Common myeloid progenitor, CD34-positive (primary cell): Measurements from ENCODE around the gene SLC22A1.

Source experiments
- CTCF ChIA-PET: fragments of 350-600 bp; sonication (Branson Sonifier 250); formaldehyde crosslinking; loops from one replicate; lab custom pipeline; 2021; ENCODE audit warnings: antibody characterized with exemption; lab: Charles Lee
- POLR2A ChIA-PET: fragments of 350-600 bp; sonication (Branson Sonifier 250); formaldehyde crosslinking; loops from one replicate; lab custom pipeline; 2021; ENCODE audit warnings: antibody characterized with exemption; lab: Charles Lee
- DNase-seq, 3 donors: peaks; one replicate each; pipeline versions ENCODE4 v3.0.0 to v3.0.0-alpha.2; 2013
- H3K27ac ChIP-seq, 2 experiments: 1 replicate in 1 of 2; 2 replicates in 1 of 2; pipeline ENCODE4 v1.7.0; 2013; ENCODE audit warnings: inconsistent platforms in 2 of 2, low read length in 2 of 2, mild to moderate bottlenecking in 2 of 2, low read depth in 1 of 2, moderate library complexity in 1 of 2; ENCODE audit not compliant: severe bottlenecking in 2 of 2, insufficient read depth in 1 of 2, poor library complexity in 1 of 2
- H3K27me3 ChIP-seq, 5 experiments: replicated peaks in 2 of 5; 1 replicate in 3 of 5; 2 replicates in 2 of 5; pipeline versions ENCODE4 v1.6.1 to v1.7.0; 2013; ENCODE audit warnings: low read length in 4 of 5, mild to moderate bottlenecking in 2 of 5, moderate library complexity in 2 of 5, inconsistent platforms in 1 of 5; ENCODE audit not compliant: insufficient read depth in 5 of 5, control insufficient read depth in 4 of 5
- H3K36me3 ChIP-seq, 4 experiments: 1 replicate in 2 of 4; 2 replicates in 2 of 4; pipeline versions ENCODE4 v1.6.1 to v1.7.0; 2013; ENCODE audit warnings: low read length in 3 of 4, control low read depth in 1 of 4, mild to moderate bottlenecking in 1 of 4; ENCODE audit not compliant: control insufficient read depth in 4 of 4, insufficient read depth in 4 of 4
- H3K4me1 ChIP-seq, 4 experiments: 1 replicate in 3 of 4; 2 replicates in 1 of 4; pipeline versions ENCODE4 v1.6.1 to v1.7.1; 2013; ENCODE audit warnings: low read length in 3 of 4, mild to moderate bottlenecking in 3 of 4, control low read depth in 1 of 4, inconsistent platforms in 1 of 4, moderate library complexity in 1 of 4; ENCODE audit not compliant: control insufficient read depth in 4 of 4, insufficient read depth in 4 of 4; ENCODE audit errors: control extremely low read depth in 1 of 4
- H3K4me3 ChIP-seq, 7 experiments: 1 replicate in 4 of 7; 2 replicates in 3 of 7; pipeline versions ENCODE4 v1.5.1 to v1.7.0; 2013; ENCODE audit warnings: mild to moderate bottlenecking in 7 of 7, low read length in 6 of 7, moderate library complexity in 6 of 7, inconsistent platforms in 2 of 7, low read depth in 2 of 7, control low read depth in 1 of 7; ENCODE audit not compliant: insufficient read depth in 4 of 7, control insufficient read depth in 1 of 7; ENCODE audit errors: extremely low read depth in 1 of 7
- H3K9me3 ChIP-seq, 5 experiments: 1 replicate in 4 of 5; 2 replicates in 1 of 5; pipeline versions ENCODE4 v1.6.1 to v1.7.1; 2013; ENCODE audit warnings: low read length in 4 of 5, mild to moderate bottlenecking in 2 of 5, inconsistent platforms in 1 of 5, low read depth in 1 of 5, moderate library complexity in 1 of 5; ENCODE audit not compliant: control insufficient read depth in 4 of 5, insufficient read depth in 2 of 5; ENCODE audit errors: control extremely low read depth in 1 of 5
- WGBS: methylation state at CpG from one replicate; pipeline ENCODE4 v1.1.5; 2013; ENCODE audit not compliant: insufficient coverage; 5-methylcytosine and 5-hydroxymethylcytosine counted together

Gene SLC22A1

GRCh38 chr6:160102399-160102798 lies 19.2 kb upstream of the SLC22A1 start:
- Histone ChIP-seq H3K27ac (no peak overlapping the region), H3K36me3 (peaks cover 0 to 11% (median 0%) of the 10 kb centered on the region in 4 experiments), H3K4me3 (no peak overlapping the region), H3K9me3 (no peaks in the 10 kb centered on the region), H3K4me1 (peaks cover 0 to 24% (median 19%) of the 10 kb centered on the region in 4 experiments), H3K27me3 (peaks cover 0 to 6% (median 0%) of the 10 kb centered on the region in 5 experiments)
- POLR2A ChIA-PET, result no interaction called here
- whole genome bisulfite sequencing, result 96% methylated on average over 14 of the region's 16 CpGs
- DNase-seq, result no peak
- CTCF ChIA-PET, result interaction anchor here (0.9 to 2.8 kb wide), 4 partner anchors 15 to 353 kb away, joined by 3 to 15 read pairs (median 4); no protein-coding TSS in a partner anchor

- no peak overlapping the region for H3K27ac ChIP-seq
- no peak overlapping the region for H3K4me3 ChIP-seq
- H3K36me3 ChIP-seq, result peaks cover 0 to 11% (median 0%) of the 10 kb centered on the region in 4 experiments
- 96% methylated on average over 9 of the region's 14 CpGs for WGBS
- DNase-seq, result peak; percentile 47 to 67 (median 53)
- no peaks in the 10 kb centered on the region for H3K9me3 ChIP-seq
- ChIA-PET POLR2A (no interaction called here), CTCF (interaction anchor here (0.9 to 2.8 kb wide), 4 partner anchors 15 to 352 kb away, joined by 3 to 15 read pairs (median 4); no protein-coding TSS in a partner anchor)
- H3K4me1 ChIP-seq, result peaks cover 0 to 24% (median 19%) of the 10 kb centered on the region in 4 experiments
- peaks cover 0 to 4% (median 0%) of the 10 kb centered on the region in 5 experiments for H3K27me3 ChIP-seq
These were observed 18.4 kb upstream of the SLC22A1 start for GRCh38 chr6:160102956-160103824.

- DNase-seq, result no peak
- Histone ChIP-seq H3K27ac (no peak overlapping the region), H3K36me3 (peaks cover 0 to 11% (median 0%) of the 10 kb centered on the region in 4 experiments), H3K4me3 (no peak overlapping the region), H3K4me1 (peaks cover 0 to 24% (median 19%) of the 10 kb centered on the region in 4 experiments), H3K27me3 (peaks cover 0 to 4% (median 0%) of the 10 kb centered on the region in 5 experiments), H3K9me3 (no peaks in the 10 kb centered on the region)
- ChIA-PET POLR2A (no interaction called here), CTCF (interaction anchor here (0.9 to 2.8 kb wide), 2 partner anchors 16 to 64 kb away, joined by 3 to 15 read pairs; no protein-coding TSS in a partner anchor)
- WGBS, result 90% methylated on average over 4 of the region's 7 CpGs
These were observed 17.9 kb upstream of the SLC22A1 start for GRCh38 chr6:160103825-160104100.

GRCh38 chr6:160104821-160105517 lies 16.6 kb upstream of the SLC22A1 start:
- H3K9me3 ChIP-seq, result no peaks in the 10 kb centered on the region
- H3K27ac ChIP-seq, result no peak overlapping the region
- CTCF ChIA-PET, result interaction anchor here (0.8 to 2.8 kb wide), 4 partner anchors 17 to 251 kb away, joined by 3 to 15 read pairs (median 4); no protein-coding TSS in a partner anchor
- no peak for DNase-seq
- H3K36me3 ChIP-seq, result peaks cover 0 to 11% (median 0%) of the 10 kb centered on the region in 4 experiments
- 98% methylated on average over 19 of the region's 20 CpGs for WGBS
- POLR2A ChIA-PET, result no interaction called here
- H3K4me3 ChIP-seq, result no peak overlapping the region
- H3K27me3 ChIP-seq, result peaks cover 0 to 4% (median 0%) of the 10 kb centered on the region in 5 experiments
- peaks cover 0 to 22% (median 15%) of the 10 kb centered on the region in 4 experiments for H3K4me1 ChIP-seq

- Histone ChIP-seq H3K4me1 (peaks cover 0 to 18% (median 10%) of the 10 kb centered on the region in 4 experiments), H3K27ac (no peak overlapping the region), H3K36me3 (peaks cover 0 to 11% (median 0%) of the 10 kb centered on the region in 4 experiments), H3K9me3 (no peaks in the 10 kb centered on the region), H3K4me3 (no peak overlapping the region), H3K27me3 (peaks cover 0 to 6% (median 0%) of the 10 kb centered on the region in 5 experiments)
- CTCF ChIA-PET, result no interaction called here
- POLR2A ChIA-PET, result no interaction called here
- 99% methylated on average over 12 of the region's 14 CpGs for WGBS
- DNase-seq, result no peak
These were observed 15.6 kb upstream of the SLC22A1 start for GRCh38 chr6:160106010-160106409.

GRCh38 chr6:160106701-160107100 lies 14.9 kb upstream of the SLC22A1 start:
- peaks cover 0 to 6% (median 0%) of the 10 kb centered on the region in 5 experiments for H3K27me3 ChIP-seq
- H3K9me3 ChIP-seq, result no peaks in the 10 kb centered on the region
- DNase-seq, result no peak
- 97% methylated on average over 3 of the region's 4 CpGs for WGBS
- no peak overlapping the region for H3K4me3 ChIP-seq
- no peak overlapping the region for H3K27ac ChIP-seq
- H3K4me1 ChIP-seq, result peaks cover 0 to 11% (median 4%) of the 10 kb centered on the region in 4 experiments
- H3K36me3 ChIP-seq, result peaks cover 0 to 11% (median 0%) of the 10 kb centered on the region in 4 experiments
- POLR2A ChIA-PET, result interaction anchor here (0.5 kb wide), 1 partner anchor 251 kb away, joined by 3 read pairs; no protein-coding TSS in a partner anchor
- CTCF ChIA-PET, result no interaction called here
